Measurements from ENCODE around the gene CREB5.

Gene CREB5

GRCh38 chr7:28418966-28419365, 6.6 kb downstream of the CREB5 start:
- Histone ChIP-seq H4K20me1 (ENCODE audit: insufficient read depth, low read length, poor library complexity, severe bottlenecking) (no peaks in the 10 kb centered on the region), H3K9ac (ENCODE audit: low read depth, low read length, poor library complexity, severe bottlenecking) (no peak overlapping the region), H3K9me3 (ENCODE audit: insufficient read depth, low read depth, low read length) (no peaks in the 10 kb centered on the region), H3K9me2 (replicated peaks; ENCODE audit: low read depth, low read length) (no peaks in the 10 kb centered on the region), H3K4me2 (ENCODE audit: low read depth, low read length, poor library complexity, severe bottlenecking) (no peak overlapping the region), H3K27me3 (ENCODE audit: insufficient read depth, low read length, poor library complexity, severe bottlenecking) (no peaks in the 10 kb centered on the region), H3F3A (ENCODE audit: low read depth) (no peaks in the 10 kb centered on the region), H3K36me3 (ENCODE audit: insufficient read depth, low read length) (no peaks in the 10 kb centered on the region), H3K4me1 (ENCODE audit: insufficient read depth, low read length, poor library complexity, severe bottlenecking) (no peaks in the 10 kb centered on the region), H2AFZ (ENCODE audit: low read length) (no peak overlapping the region), H3K79me2 (ENCODE audit: insufficient read depth, low read length) (no peaks in the 10 kb centered on the region), H3K4me3 (ENCODE audit: low read length, poor library complexity, severe bottlenecking) (no peak overlapping the region)
- TF ChIP-seq EZH2phosphoT487 (IDR thresholded peaks at IDR 0.05; ENCODE audit: borderline replicate concordance) (no peak), CTCF (conservative IDR thresholded peaks at IDR 0.05; ENCODE audit: low read length) (no peak)

GRCh38 chr7:28419716-28420115, 7.4 kb downstream of the CREB5 start:
- Histone ChIP-seq H3K27me3 (ENCODE audit: insufficient read depth, low read length, poor library complexity, severe bottlenecking) (no peaks in the 10 kb centered on the region), H3K9me3 (ENCODE audit: insufficient read depth, low read depth, low read length) (no peaks in the 10 kb centered on the region), H4K20me1 (ENCODE audit: insufficient read depth, low read length, poor library complexity, severe bottlenecking) (no peaks in the 10 kb centered on the region), H2AFZ (ENCODE audit: low read length) (no peak overlapping the region), H3K79me2 (ENCODE audit: insufficient read depth, low read length) (no peaks in the 10 kb centered on the region), H3K4me3 (ENCODE audit: low read length, poor library complexity, severe bottlenecking) (no peak overlapping the region), H3K4me2 (ENCODE audit: low read depth, low read length, poor library complexity, severe bottlenecking) (no peak overlapping the region), H3K36me3 (ENCODE audit: insufficient read depth, low read length) (no peaks in the 10 kb centered on the region), H3K4me1 (ENCODE audit: insufficient read depth, low read length, poor library complexity, severe bottlenecking) (no peaks in the 10 kb centered on the region), H3F3A (ENCODE audit: low read depth) (no peaks in the 10 kb centered on the region), H3K9me2 (replicated peaks; ENCODE audit: low read depth, low read length) (no peaks in the 10 kb centered on the region), H3K9ac (ENCODE audit: low read depth, low read length, poor library complexity, severe bottlenecking) (no peak overlapping the region)
- TF ChIP-seq EZH2phosphoT487 (IDR thresholded peaks at IDR 0.05; ENCODE audit: borderline replicate concordance) (no peak), CTCF (conservative IDR thresholded peaks at IDR 0.05; ENCODE audit: low read length) (no peak)

- H3K9me3 ChIP-seq (ENCODE audit: insufficient read depth, low read depth, low read length), result no peaks in the 10 kb centered on the region
- no peak overlapping the region for H3K4me2 ChIP-seq (ENCODE audit: low read depth, low read length, poor library complexity, severe bottlenecking)
- H3K4me3 ChIP-seq (ENCODE audit: low read length, poor library complexity, severe bottlenecking), result no peak overlapping the region
- H3K27me3 ChIP-seq (ENCODE audit: insufficient read depth, low read length, poor library complexity, severe bottlenecking), result no peaks in the 10 kb centered on the region
- H2AFZ ChIP-seq (ENCODE audit: low read length), result no peak overlapping the region
- peaks cover 11% of the 10 kb centered on the region for H3K4me1 ChIP-seq (ENCODE audit: insufficient read depth, low read length, poor library complexity, severe bottlenecking)
- H3K36me3 ChIP-seq (ENCODE audit: insufficient read depth, low read length), result no peaks in the 10 kb centered on the region
- H4K20me1 ChIP-seq (ENCODE audit: insufficient read depth, low read length, poor library complexity, severe bottlenecking), result no peaks in the 10 kb centered on the region
- no peaks in the 10 kb centered on the region for H3F3A ChIP-seq (ENCODE audit: low read depth)
- TF ChIP-seq EZH2phosphoT487 (IDR thresholded peaks at IDR 0.05; ENCODE audit: borderline replicate concordance) (no peak), CTCF (conservative IDR thresholded peaks at IDR 0.05; ENCODE audit: low read length) (no peak)
- H3K9me2 ChIP-seq (replicated peaks; ENCODE audit: low read depth, low read length), result no peaks in the 10 kb centered on the region
- H3K79me2 ChIP-seq (ENCODE audit: insufficient read depth, low read length), result no peaks in the 10 kb centered on the region
- no peak overlapping the region for H3K9ac ChIP-seq (ENCODE audit: low read depth, low read length, poor library complexity, severe bottlenecking)
These were observed 10.8 kb downstream of the CREB5 start for GRCh38 chr7:28423112-28423511.

All from Loucy (cell line).